NCI-H1417 treated with DMSO at 0.1 percent for 48 hours (cell line): ENCODE results near the gene TUBB4A.

Experiments
- DNase-seq: peaks from one replicate; lab custom pipeline; 2025; lab: John Stamatoyannopoulos, UW

Gene TUBB4A

GRCh38 chr19:6466526-6467248, 35.4 kb downstream of the TUBB4A start:
- no peak for DNase-seq

GRCh38 chr19:6465663-6466062, 36.4 kb downstream of the TUBB4A start:
- DNase-seq: no peak

- DNase-seq: no peak
These were observed 37.1 kb downstream of the TUBB4A start for GRCh38 chr19:6465006-6465405.

- no peak for DNase-seq
These were observed 37.8 kb downstream of the TUBB4A start, which contains the start of gene CRB3 for GRCh38 chr19:6464070-6464873. Gene CRB3 (plus strand): TSS chr19:6464271. CDS start chr19:6464702, 431 bp downstream.

GRCh38 chr19:6460099-6460884, 41.8 kb downstream of the TUBB4A start:
- DNase-seq: peak; percentile 96

- DNase-seq: no peak
These were observed 42.6 kb downstream of the TUBB4A start, which contains the start of gene SLC25A23 for GRCh38 chr19:6459262-6460098. Gene SLC25A23 (minus strand): TSS chr19:6459792. CDS start chr19:6459628, 164 bp downstream.

GRCh38 chr19:6458695-6459261, 43.3 kb downstream of the TUBB4A start:
- no peak for DNase-seq

- DNase-seq: no peak
These were observed 44.0 kb downstream of the TUBB4A start for GRCh38 chr19:6457958-6458694.

GRCh38 chr19:6455924-6456323, 46.2 kb downstream of the TUBB4A start:
- no peak for DNase-seq

GRCh38 chr19:6453951-6454565, 48.1 kb downstream of the TUBB4A start:
- no peak for DNase-seq

- no peak for DNase-seq
These were observed 49.2 kb downstream of the TUBB4A start for GRCh38 chr19:6452899-6453298.

- DNase-seq: no peak
These were observed 49.9 kb downstream of the TUBB4A start for GRCh38 chr19:6452223-6452614.

- DNase-seq: no peak
These were observed 50.4 kb downstream of the TUBB4A start for GRCh38 chr19:6451583-6452222.

GRCh38 chr19:6450166-6450565, 51.9 kb downstream of the TUBB4A start:
- no peak for DNase-seq

GRCh38 chr19:6448045-6448444, 54.1 kb downstream of the TUBB4A start:
- DNase-seq: no peak

- no peak for DNase-seq
These were observed 55.7 kb downstream of the TUBB4A start for GRCh38 chr19:6446452-6446851.
